Lower lobe of right lung (tissue), 2 donors: ENCODE data around the gene AZIN2. TPM values are rescaled to one million over a fixed set of nuclear protein-coding genes. Genes with fewer than 3 reads are reported as not detected.

Experiments
- ATAC-seq, 2 donors: fragments of 200-7000 bp; cut with Tn5 transposase; one replicate each; pipeline ENCODE4 v1.9.1; 2020 to 2022; ENCODE audit warnings: mild to moderate bottlenecking in 2 of 2, moderate library complexity in 2 of 2
- DNase-seq: peaks from one replicate; pipeline ENCODE4 v3.0.0-alpha.2; 2020
- H3K27ac ChIP-seq: fragments of 200-600 bp; one replicate; pipeline ENCODE4 v1.8.0; 2022
- H3K27me3 ChIP-seq: fragments of 200-600 bp; one replicate; pipeline ENCODE4 v1.8.0; 2022; ENCODE audit warnings: low read depth
- H3K36me3 ChIP-seq: fragments of 200-600 bp; one replicate; pipeline ENCODE4 v1.8.0; 2022; ENCODE audit warnings: mild to moderate bottlenecking
- H3K4me1 ChIP-seq: fragments of 200-600 bp; one replicate; pipeline ENCODE4 v1.8.0; 2022
- H3K4me3 ChIP-seq: fragments of 200-600 bp; one replicate; pipeline ENCODE4 v1.8.0; 2022; ENCODE audit warnings: mild to moderate bottlenecking
- H3K9me3 ChIP-seq: fragments of 200-600 bp; one replicate; pipeline ENCODE4 v1.8.0; 2022
- CTCF ChIP-seq: fragments of 200-600 bp; IDR thresholded peaks from one replicate; pipeline ENCODE4 v1.8.0; 2022; ENCODE audit warnings: antibody characterized with exemption, mild to moderate bottlenecking
- intact Hi-C: fragments of 100-400 bp; cut with DNase I; formaldehyde crosslinking; loops from one replicate; pipeline ENCODE4 v1.11.0; 2022
- total RNA-seq: library from RNA; stranded (reverse); fragmentation: NEBNext Ultra II Directional; extraction: Animal tissue kit (Norgen Biotek cat#: 25700); gene quantifications from one replicate; pipeline ENCODE4 v1.2.1, GENCODE V29; 2021
- donor health status: DM: no; HTN: yes; CAD: no; lungs with severe emphysema.

The AZIN2 gene
- total RNA-seq, 1 donor from 2014 or later = 2.4 TPM

GRCh38 chr1:33111965-33112364, 31.0 kb downstream of the AZIN2 start:
- no peak for DNase-seq
- H3K4me1 ChIP-seq = no peaks in the 10 kb centered on the region
- ATAC-seq = no peak
- H3K9me3 ChIP-seq = no peaks in the 10 kb centered on the region
- intact Hi-C loops = no loop called here
- H3K36me3 ChIP-seq = no peaks in the 10 kb centered on the region
- no peak for TF ChIP-seq CTCF
- no peak overlapping the region for H3K4me3 ChIP-seq
- no peaks in the 10 kb centered on the region for H3K27me3 ChIP-seq
- H3K27ac ChIP-seq = no peak overlapping the region

- H3K9me3 ChIP-seq = no peaks in the 10 kb centered on the region
- no peaks in the 10 kb centered on the region for H3K27me3 ChIP-seq
- DNase-seq = no peak
- no peaks in the 10 kb centered on the region for H3K36me3 ChIP-seq
- TF ChIP-seq CTCF = no peak
- H3K4me1 ChIP-seq = no peaks in the 10 kb centered on the region
- no peak overlapping the region for H3K4me3 ChIP-seq
- intact Hi-C loops = no loop called here
- no peak overlapping the region for H3K27ac ChIP-seq
- no peak for ATAC-seq
Observed at GRCh38 chr1:33117440-33118085, 36.6 kb downstream of the AZIN2 start.

- Histone ChIP-seq H3K4me3 (no peak overlapping the region), H3K27me3 (no peaks in the 10 kb centered on the region), H3K36me3 (no peaks in the 10 kb centered on the region), H3K4me1 (no peaks in the 10 kb centered on the region), H3K9me3 (no peaks in the 10 kb centered on the region), H3K27ac (no peak overlapping the region)
- no peak for DNase-seq
- TF ChIP-seq CTCF = no peak
- no peak for ATAC-seq
- intact Hi-C loops = no loop called here
Observed at GRCh38 chr1:33118274-33118673, 37.3 kb downstream of the AZIN2 start.

- no peak for ATAC-seq
- Histone ChIP-seq H3K4me3 (no peak overlapping the region), H3K4me1 (no peaks in the 10 kb centered on the region), H3K36me3 (no peaks in the 10 kb centered on the region), H3K27me3 (no peaks in the 10 kb centered on the region), H3K9me3 (no peaks in the 10 kb centered on the region), H3K27ac (no peak overlapping the region)
- no peak for DNase-seq
- TF ChIP-seq CTCF = no peak
- intact Hi-C loops = no loop called here
Observed at GRCh38 chr1:33119050-33119449, 38.1 kb downstream of the AZIN2 start.

GRCh38 chr1:33119532-33120217, 38.7 kb downstream of the AZIN2 start:
- Histone ChIP-seq H3K27ac (no peak overlapping the region), H3K9me3 (no peaks in the 10 kb centered on the region), H3K4me1 (no peaks in the 10 kb centered on the region), H3K27me3 (no peaks in the 10 kb centered on the region), H3K4me3 (no peak overlapping the region), H3K36me3 (no peaks in the 10 kb centered on the region)
- DNase-seq = no peak
- ATAC-seq = no peak
- TF ChIP-seq CTCF = no peak
- intact Hi-C loops = no loop called here
